ENCODE measurements around the gene PTPRK. TPM values are rescaled to one million over a fixed set of nuclear protein-coding genes. Genes with fewer than 3 reads are reported as not detected.

The PTPRK gene
- polyA plus RNA-seq, 1 donor (not counting 4 experiments of a cell fraction or from before 2014, with no cell fraction given), result 52.7 TPM

DNA sequence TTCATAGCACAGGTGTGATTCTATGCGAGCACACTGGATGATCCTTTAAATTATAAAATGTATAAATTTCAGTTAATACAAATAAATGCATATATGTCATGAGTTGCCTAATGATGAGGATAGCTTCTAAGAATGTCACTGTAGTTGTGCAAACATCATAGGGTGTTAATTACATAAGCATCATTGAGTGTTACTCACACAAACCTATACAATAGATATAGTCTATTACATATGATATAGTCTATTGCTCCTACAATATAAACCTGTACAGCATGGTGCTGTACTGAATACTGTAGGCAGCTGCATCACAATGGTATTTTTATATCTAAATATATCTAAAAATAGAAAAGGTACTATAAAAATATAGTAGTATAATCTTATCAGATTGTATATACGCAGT is 159.0 kb downstream of the PTPRK start:
- H3K27me3 ChIP-seq (ENCODE audit: control insufficient read depth, extremely low read depth, insufficient read depth, low read length), result no peaks in the 10 kb centered on the region
- dilution Hi-C loops (cut with MboI; ENCODE audit: extremely low pct_ligation_motif_present, low sequenced_read_pairs), result no loop called here
- H3K9ac ChIP-seq (ENCODE audit: control insufficient read depth, extremely low read depth, insufficient read depth, low read length), result no peak overlapping the region
- TF ChIP-seq EZH2 (IDR thresholded peaks at IDR 0.05; ENCODE audit: low read length), result no peak
- TF ChIP-seq, protein P1, sequence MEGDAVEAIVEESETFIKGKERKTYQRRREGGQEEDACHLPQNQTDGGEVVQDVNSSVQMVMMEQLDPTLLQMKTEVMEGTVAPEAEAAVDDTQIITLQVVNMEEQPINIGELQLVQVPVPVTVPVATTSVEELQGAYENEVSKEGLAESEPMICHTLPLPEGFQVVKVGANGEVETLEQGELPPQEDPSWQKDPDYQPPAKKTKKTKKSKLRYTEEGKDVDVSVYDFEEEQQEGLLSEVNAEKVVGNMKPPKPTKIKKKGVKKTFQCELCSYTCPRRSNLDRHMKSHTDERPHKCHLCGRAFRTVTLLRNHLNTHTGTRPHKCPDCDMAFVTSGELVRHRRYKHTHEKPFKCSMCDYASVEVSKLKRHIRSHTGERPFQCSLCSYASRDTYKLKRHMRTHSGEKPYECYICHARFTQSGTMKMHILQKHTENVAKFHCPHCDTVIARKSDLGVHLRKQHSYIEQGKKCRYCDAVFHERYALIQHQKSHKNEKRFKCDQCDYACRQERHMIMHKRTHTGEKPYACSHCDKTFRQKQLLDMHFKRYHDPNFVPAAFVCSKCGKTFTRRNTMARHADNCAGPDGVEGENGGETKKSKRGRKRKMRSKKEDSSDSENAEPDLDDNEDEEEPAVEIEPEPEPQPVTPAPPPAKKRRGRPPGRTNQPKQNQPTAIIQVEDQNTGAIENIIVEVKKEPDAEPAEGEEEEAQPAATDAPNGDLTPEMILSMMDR (optimal IDR thresholded peaks at IDR 0.05 in 1 of 3, IDR thresholded peaks at IDR 0.05 in 1 of 3, conservative IDR thresholded peaks at IDR 0.05 in 1 of 3; ENCODE audit: extremely low read depth in 1 of 3, insufficient read depth in 2 of 3, low read length in 3 of 3), result no peak
- no peaks in the 10 kb centered on the region for H3K36me3 ChIP-seq (ENCODE audit: control insufficient read depth in 2 of 2, extremely low read depth in 1 of 2, insufficient read depth in 2 of 2, low read length in 2 of 2)
- H3K79me2 ChIP-seq (ENCODE audit: control insufficient read depth, insufficient read depth, low read length), result peaks cover 51% of the 10 kb centered on the region
- H3K9me1 ChIP-seq (ENCODE audit: control insufficient read depth, extremely low read depth, insufficient read depth, low read length), result no peaks in the 10 kb centered on the region
- no peak overlapping the region for H3K4me3 ChIP-seq (ENCODE audit: control insufficient read depth in 2 of 3, extremely low read depth in 1 of 3, insufficient read depth in 2 of 3, low read depth in 1 of 3, low read length in 3 of 3)
- H3K27ac ChIP-seq (ENCODE audit: control insufficient read depth, insufficient read depth, low read length), result no peak overlapping the region
- DNase-seq (ENCODE audit: low read depth, low spot score) (no peak), FAIRE-seq (no peak)
- no peaks in the 10 kb centered on the region for H3K4me1 ChIP-seq (ENCODE audit: control insufficient read depth, extremely low read depth, insufficient read depth, low read length)
- peaks cover 2% of the 10 kb centered on the region for H4K20me1 ChIP-seq (ENCODE audit: control insufficient read depth, extremely low read depth, insufficient read depth, low read length)
- H3K4me2 ChIP-seq (ENCODE audit: control insufficient read depth, extremely low read depth, insufficient read depth, low read depth, low read length), result no peak overlapping the region
- no peak overlapping the region for H2AFZ ChIP-seq (ENCODE audit: control insufficient read depth, low read length)
- no peaks in the 10 kb centered on the region for H3K9me3 ChIP-seq (ENCODE audit: control insufficient read depth, low read depth, low read length)

DNA sequence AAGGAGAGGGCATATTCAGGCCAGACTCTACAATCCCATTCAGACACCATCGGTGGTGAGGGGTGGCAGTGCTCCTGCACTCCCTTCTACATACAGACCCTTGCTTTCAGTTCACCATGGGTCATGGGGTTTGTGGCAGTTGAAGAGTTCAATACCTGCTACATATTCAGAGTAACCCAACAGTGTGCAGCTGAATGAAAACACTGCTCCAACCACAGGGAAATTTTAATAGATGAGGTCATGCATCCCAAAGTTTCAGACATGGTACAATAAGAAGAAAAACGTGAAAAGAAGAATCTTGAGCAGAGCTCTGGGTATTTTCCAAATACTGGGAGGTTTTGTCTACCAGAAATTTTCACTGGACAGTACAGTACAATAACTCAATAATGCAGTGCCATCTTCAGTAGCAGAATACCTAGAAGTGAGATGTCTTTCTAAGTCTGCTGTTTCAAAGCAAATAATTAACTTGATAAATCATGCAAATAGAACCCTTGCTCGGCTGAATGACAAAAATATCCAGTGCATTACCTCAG is 162.1 kb downstream of the PTPRK start:
- H4K20me1 ChIP-seq (ENCODE audit: control insufficient read depth, extremely low read depth, insufficient read depth, low read length), result peaks cover 2% of the 10 kb centered on the region
- no peak overlapping the region for H3K27ac ChIP-seq (ENCODE audit: control insufficient read depth, insufficient read depth, low read length)
- H3K4me2 ChIP-seq (ENCODE audit: control insufficient read depth, extremely low read depth, insufficient read depth, low read depth, low read length), result no peak overlapping the region
- no peaks in the 10 kb centered on the region for H3K36me3 ChIP-seq (ENCODE audit: control insufficient read depth in 2 of 2, extremely low read depth in 1 of 2, insufficient read depth in 2 of 2, low read length in 2 of 2)
- no peak overlapping the region for H2AFZ ChIP-seq (ENCODE audit: control insufficient read depth, low read length)
- no peak overlapping the region for H3K9ac ChIP-seq (ENCODE audit: control insufficient read depth, extremely low read depth, insufficient read depth, low read length)
- dilution Hi-C loops (cut with MboI; ENCODE audit: extremely low pct_ligation_motif_present, low sequenced_read_pairs), result no loop called here
- DNase-seq (ENCODE audit: low read depth, low spot score) (no peak), FAIRE-seq (no peak)
- no peak overlapping the region for H3K4me3 ChIP-seq (ENCODE audit: control insufficient read depth in 2 of 3, extremely low read depth in 1 of 3, insufficient read depth in 2 of 3, low read depth in 1 of 3, low read length in 3 of 3)
- TF ChIP-seq EZH2 (IDR thresholded peaks at IDR 0.05; ENCODE audit: low read length), result no peak
- TF ChIP-seq, protein P1 (optimal IDR thresholded peaks at IDR 0.05 in 1 of 3, IDR thresholded peaks at IDR 0.05 in 1 of 3, conservative IDR thresholded peaks at IDR 0.05 in 1 of 3; ENCODE audit: extremely low read depth in 1 of 3, insufficient read depth in 2 of 3, low read length in 3 of 3), result no peak
- no peaks in the 10 kb centered on the region for H3K9me1 ChIP-seq (ENCODE audit: control insufficient read depth, extremely low read depth, insufficient read depth, low read length)
- H3K79me2 ChIP-seq (ENCODE audit: control insufficient read depth, insufficient read depth, low read length), result peaks cover 52% of the 10 kb centered on the region
- H3K4me1 ChIP-seq (ENCODE audit: control insufficient read depth, extremely low read depth, insufficient read depth, low read length), result no peaks in the 10 kb centered on the region
- H3K9me3 ChIP-seq (ENCODE audit: control insufficient read depth, low read depth, low read length), result no peaks in the 10 kb centered on the region
- no peaks in the 10 kb centered on the region for H3K27me3 ChIP-seq (ENCODE audit: control insufficient read depth, extremely low read depth, insufficient read depth, low read length)

All from keratinocyte (primary cell).